Measurements from ENCODE around the gene TAS2R40.

Gene TAS2R40

DNA sequence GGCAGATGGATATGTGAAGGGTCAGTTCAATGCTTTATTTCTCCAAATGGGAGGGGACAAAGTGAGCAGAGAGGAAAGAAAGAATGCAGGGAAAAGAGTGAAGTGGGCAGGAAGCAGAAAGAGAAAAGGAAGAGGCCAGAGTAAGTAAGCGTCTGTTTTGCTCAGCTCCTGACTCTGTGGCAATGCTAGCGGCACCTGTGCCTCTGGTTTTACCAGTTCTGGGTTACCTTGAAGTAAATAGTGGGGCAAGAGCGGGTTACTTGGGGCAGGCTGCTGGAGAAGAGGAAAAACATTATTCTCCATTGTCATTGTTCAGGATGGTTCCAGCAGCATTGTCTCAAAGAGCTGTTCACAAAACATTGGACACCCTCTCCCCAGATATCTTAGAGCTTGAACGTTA lies 1.9 kb downstream of the TAS2R40 start:
- DNase-seq (ENCODE audit: low read depth), result no peak

DNA sequence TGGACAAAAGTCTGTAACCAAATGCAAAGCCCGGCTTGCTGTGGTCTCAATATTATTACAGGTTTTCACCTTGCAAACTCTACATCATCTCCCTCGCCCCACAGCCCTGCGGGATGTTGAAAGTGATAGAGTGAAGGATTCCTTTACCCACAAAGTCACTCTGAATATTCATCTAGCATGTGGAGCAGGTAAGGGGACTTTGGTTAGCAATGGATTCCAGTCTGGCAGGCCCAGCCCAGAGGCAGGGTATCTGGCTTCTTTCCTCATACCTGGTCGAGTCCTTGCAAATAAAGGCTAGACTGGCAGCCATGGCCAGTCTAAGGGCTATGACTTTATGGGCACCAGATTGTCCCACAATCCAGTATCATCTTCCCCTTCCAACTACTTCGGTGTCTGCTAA lies 3.2 kb downstream of the TAS2R40 start:
- no peak for DNase-seq (ENCODE audit: low read depth)

DNA sequence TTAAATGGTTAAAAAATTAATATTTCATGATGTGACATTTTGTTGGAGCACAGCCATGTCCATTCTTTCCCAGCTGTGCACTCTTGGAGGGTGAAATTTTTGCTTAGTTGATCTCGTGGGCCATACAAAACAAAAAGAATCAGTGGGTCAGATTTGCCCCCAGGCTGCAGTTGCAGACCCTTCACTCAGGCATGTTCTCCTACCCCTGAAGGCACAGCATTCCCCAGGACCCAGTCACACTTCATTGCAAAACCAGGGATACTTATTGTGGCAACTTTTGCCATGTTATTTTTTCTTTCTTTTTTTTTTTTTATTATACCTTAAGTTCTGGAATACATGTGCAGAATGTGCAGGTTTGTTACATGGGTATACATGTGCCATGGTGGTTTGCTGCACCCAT lies 6.0 kb downstream of the TAS2R40 start:
- no peak for DNase-seq (ENCODE audit: low read depth)

DNA sequence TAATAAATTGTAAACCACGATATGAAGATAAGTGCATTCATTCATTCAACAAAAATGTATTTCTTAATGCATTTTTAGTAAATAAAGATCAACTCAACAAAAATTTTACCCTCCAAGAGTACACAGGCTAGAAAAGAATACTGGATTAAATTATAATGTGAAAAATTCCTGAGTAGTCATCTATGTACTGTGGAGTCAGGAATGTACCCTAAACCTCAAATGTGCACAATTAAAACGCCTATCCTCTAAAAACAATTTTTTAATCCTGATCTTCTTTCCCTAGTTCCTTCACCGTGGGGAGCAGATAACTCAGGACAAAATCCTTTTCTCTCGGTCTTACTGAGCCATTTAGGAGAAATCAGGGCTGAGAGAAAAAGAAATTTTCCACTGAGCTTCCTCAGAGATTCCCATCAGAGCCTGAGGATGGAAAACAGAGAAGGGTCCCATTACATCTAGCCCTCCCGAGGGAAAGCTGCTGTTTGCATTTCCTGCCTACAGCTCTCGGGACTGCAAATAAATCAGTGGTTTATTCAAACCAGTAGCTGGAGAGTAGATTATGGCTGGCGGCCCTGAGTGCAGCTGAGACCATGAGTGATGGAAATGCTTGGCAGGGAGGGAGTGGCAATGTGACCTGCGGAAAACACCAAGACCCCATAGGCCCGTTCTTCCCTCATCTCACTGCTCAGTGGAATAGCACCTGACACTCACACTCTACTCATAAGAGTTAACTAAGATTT lies 7.4 kb downstream of the TAS2R40 start:
- no peak for DNase-seq (ENCODE audit: low read depth)

DNA sequence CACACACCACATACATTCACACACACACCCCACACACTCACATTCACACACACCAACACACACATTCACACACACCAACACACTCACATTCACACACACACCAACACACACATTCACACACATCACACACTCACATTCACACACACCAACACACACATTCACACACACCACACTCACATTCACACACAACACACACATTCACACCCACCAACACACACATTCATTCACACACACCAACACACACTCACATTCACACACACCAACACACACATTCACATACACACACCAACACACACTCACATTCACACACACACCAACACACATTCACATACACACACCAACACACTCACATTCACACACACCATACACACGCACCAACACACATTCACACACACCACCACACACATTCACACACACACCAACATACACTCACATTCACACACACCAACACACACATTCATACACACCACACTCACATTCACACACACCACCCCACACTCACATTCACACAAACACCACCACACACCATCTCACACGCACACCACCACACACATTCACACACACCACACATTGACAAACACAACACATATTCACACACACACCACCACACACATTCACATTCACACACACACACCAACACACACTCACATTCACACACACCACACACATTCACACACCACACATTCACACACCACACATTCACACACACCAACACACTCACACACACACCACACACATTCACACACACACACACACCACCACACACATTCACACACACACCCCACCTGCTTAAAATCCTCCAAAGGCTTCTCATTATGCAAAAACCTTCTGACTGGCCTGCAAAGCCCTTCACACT lies 9.0 kb downstream of the TAS2R40 start:
- DNase-seq (ENCODE audit: low read depth), result no peak

DNA sequence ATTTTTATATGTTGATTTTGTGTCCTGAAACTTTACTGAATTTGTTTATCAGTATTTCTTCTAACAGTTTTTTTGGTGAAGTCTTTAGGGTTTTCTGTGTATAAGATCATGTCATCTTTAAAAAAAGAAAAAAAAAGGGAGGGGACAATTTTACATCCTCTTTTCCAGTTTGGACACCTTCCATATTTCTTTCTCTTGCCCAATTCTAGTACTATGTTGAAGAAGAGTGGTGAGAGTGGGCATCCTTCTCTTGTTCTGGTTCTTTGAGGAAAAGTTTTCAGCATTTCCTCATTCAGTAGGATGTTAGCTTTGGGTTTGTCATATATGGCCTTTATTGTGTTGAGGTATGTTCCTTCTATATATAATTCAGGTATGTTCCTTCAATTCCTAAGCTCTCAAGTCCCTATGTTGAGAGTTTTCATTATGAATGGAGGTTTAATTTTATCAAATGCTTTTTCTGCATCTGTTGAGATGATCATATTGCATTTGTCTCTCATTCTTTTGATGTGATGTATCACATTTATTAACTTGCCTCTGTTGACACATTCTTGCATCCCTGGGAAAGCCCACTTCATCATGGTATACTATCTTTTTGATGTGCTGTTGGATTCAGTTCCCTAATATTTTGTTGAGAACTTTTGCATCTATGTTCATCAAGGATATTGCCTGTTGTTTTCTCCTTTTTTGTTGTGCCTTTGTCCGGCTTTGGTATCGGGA lies 12.1 kb downstream of the TAS2R40 start:
- no peak for DNase-seq (ENCODE audit: low read depth)

DNA sequence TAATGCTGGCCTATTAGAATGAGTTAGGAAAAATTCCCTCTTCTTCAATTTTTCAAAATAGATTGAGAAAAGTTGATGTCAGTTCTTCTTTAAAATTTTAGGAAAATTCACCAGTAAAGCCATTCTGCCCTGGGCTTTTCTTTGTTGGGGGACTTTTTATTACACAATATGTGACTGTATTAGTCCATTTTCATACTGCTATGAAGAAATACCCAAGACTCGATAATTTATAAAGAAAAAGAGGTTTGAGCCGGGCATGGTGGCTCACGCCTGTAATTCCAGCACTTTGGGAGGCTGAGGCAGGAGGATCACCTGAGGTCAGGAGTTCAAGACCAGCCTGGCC lies 12.7 kb downstream of the TAS2R40 start:
- no peak for DNase-seq (ENCODE audit: low read depth)

DNA sequence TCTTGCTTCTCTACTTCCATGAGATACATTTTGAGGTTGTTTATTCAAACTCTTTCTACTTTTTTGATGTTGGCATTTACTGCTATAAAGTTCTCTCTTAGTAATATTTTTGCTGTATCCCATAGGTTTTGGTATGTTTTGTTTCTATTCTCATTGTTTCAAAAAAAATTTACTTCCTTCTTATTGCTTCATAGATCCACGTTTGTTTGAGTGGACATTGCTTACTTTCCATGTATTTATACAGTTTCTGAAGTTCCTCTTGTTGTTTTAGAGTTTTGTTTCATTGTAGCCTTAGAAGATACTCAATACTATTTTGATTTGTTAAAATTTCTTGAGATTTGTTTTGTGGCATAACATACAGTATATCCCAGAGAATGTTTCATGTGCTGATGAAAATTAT lies 13.7 kb downstream of the TAS2R40 start:
- no peak for DNase-seq (ENCODE audit: low read depth)

DNA sequence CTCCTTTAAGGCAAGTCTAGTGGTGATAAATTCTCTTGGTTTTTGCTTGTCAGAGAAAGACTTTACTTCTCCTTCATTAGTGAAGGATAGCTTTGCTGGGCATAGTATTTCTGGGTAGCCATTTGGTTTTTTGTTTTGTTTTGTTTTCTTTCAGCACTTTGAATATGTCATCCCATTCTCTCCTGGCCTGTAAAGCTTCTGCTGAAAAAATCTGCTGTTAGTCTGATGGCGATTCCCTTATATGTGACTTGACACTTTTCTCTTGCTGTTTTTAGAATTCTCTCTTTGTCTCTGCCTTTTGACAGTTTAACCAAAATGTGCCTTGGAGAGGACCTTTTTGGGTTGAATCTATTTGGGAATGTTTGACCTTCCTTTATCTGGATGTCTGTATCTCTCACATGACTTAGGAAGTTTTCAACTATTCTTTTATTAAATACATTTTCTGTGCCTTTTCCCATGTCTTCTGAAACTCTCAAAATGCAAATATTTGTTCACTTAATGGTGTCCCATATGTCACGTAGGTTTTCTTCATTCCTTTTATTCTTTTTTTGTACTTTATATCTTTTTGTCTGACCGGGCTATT lies 14.7 kb downstream of the TAS2R40 start:
- DNase-seq (ENCODE audit: low read depth), result no peak

DNA sequence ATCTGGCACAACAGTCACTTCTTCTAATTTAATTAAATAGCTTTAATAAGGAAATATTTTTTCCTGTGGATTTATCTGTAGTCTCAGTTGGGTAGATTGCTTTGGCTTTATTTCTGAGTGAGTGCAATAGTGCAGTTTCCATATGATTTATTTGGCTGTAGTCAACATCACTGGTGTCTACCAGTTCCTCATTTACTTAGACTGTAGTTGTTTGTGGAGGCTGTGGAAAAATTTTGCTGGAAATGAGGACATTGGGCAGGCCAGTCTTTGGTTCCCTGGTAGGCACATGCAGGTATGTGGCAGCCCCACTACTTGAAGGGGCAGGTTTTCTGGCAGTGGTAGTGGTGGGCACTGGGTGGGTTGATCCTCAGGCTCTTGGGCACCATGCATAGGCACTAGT lies 15.5 kb downstream of the TAS2R40 start:
- DNase-seq (ENCODE audit: low read depth), result no peak

DNA sequence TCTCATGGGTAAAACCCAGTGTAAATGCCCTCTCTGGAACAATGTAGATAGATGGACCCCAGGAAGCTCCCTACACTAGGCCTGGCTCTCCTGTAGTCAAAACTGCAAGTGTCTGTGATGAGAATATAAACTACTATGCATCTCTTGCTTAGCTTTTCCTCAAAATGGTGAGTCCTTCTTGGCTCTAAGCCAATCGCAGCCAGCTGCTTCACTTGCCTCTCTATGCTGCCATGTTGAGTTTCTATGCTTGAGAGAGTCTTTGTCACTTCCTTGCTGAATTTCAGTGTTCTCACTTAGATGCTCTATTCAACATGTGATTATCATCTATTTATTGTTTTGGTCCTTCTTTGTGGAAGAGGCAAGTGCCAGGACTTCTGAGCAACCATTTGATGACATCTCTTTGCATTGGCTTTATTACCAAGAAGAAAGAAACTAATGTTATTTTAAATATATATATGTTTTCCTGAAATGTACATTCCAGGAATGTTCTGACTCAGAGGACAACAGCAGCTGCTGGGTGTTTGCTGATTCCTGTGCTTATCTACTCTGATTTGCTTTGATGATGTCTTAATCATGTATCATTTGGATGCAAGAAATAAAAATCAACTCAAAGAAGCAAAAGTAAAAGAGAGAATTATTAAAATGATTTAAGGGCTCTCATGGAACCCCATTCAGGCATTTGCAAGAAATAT lies 16.6 kb downstream of the TAS2R40 start:
- DNase-seq (ENCODE audit: low read depth), result no peak

DNA sequence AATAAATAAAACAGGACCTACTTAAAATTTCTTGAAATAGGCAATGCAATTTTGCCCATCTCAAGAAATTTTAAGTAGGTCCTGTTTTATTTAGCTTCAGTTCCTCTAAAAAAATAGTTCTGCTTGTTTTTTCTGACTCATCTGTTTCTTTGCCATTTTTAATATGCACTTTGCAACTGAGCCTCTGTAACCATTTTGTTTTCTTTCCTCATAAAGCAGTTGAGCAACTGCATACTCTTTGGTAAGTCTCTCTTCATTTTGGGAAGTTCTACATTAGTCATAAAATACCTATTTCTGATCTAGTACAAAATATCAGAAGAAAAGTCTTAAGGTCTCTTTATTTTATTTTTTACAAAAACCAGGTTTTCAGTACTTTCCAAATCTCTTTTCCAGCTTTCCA lies 18.0 kb downstream of the TAS2R40 start:
- no peak for DNase-seq (ENCODE audit: low read depth)

DNA sequence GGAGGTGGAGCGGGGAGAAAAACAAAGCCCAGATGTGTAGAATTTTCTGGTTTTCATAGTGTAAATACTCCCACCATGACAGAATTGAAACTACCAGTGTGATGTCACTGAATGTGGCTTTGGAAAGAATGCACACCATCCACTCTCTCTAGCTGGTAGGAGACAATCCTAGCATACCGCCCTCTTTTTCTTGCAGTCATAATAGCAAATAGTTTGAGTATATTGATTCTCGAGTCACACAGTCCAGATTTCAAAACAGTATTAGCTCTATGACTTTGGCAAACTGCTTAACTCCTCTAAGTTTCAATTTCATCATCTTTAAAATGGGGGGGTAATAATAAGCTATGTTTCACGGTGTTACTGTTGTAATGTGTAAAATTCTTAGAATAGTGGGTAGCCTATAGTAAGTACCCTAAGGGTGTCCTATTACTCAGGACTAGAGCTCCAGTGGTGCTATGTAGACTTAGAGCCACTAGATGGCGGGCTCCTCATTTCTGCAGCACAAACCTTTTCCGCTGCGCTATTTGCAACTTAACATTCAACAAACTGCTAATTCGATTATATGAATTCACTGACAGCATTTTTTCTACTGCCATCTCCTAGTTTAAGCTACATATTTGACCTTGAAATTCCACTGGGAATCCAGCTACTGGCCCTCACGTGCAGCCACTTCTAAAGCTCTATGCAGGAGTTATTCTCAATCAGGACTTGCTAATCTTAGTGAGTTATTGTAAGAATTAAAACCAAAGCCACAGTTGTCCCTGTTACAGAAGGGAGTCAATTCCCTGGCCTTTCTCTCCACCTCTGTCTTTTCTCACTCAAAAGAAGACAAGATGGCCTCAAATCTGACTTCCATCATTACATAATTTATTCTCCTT lies 18.7 kb downstream of the TAS2R40 start:
- peak; percentile 26 for DNase-seq (ENCODE audit: low read depth)

DNA sequence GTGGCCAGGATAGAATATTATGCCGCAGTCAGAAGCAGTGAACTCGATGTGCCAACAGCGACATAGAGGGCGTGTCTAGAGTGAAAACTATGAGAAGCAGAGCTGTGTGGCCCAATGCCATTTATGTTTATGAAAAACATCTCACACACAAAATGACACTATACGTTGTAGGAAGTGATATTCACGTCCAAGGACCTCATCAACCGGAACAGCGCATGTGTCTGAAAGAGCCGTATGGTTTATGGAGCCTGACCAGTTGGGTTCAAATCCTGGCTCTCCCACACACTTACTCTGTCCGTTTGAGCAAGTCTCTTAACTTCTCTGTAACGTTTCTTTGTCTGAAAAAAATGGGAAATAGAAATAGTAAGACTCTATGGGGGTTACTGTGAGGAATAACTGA lies 20.5 kb downstream of the TAS2R40 start:
- DNase-seq (ENCODE audit: low read depth), result no peak

DNA sequence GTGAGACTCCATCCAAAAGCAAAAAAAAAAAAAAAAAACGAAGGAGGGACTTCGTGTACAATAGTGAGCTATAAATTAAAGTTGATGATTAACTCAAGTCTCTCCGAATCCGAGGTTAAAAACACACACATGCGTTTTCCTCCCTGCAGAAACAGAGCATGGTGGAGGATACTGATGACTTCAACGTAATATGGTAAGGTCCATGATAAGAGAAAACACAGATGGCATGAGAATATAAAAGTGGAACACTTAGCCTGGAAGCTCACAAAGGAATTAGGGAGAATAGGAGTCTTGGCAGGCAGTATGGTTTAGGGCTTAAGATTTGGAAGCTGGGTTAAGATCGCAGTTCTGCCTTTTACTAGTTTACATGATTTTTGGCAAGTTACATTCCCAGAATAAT lies 21.3 kb downstream of the TAS2R40 start:
- no peak for DNase-seq (ENCODE audit: low read depth)

DNA sequence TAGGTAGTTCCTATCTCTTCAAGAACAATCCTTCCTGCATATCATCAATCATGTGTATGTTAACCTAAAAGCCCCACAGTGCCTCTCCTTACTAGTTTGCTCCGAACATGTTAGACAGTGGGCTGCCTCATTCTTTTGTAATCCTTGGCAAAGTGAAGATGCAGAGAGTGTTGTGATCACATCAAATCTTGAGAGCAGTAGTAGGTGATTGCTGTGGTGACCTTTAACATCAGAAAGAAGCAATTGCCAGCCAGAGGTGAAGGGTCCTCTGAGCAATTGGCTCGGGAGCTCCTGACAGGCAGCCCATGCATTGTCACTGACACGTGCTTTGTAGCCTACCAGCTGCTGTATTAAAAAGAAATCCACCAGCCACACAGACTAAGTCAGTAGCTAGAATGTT lies 21.8 kb downstream of the TAS2R40 start:
- no peak for DNase-seq (ENCODE audit: low read depth)

DNA sequence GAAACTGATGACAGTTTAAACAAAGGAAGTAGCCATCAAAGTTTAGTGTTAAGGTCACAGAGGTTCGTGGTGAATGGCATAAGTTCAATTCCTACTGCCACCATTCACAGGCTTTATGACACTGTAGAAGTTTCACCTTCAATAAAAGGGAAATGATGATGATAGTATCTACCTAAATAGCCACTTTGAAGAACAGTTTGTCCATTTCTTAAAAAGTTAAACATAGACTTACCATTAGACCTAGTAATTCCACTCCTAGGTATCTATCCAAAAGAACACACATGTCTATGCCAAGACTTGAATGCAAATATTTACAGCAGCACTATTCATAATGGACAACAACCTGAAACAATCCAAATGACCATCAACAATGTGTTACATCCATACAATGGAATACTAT lies 22.5 kb downstream of the TAS2R40 start:
- DNase-seq (ENCODE audit: low read depth), result no peak

DNA sequence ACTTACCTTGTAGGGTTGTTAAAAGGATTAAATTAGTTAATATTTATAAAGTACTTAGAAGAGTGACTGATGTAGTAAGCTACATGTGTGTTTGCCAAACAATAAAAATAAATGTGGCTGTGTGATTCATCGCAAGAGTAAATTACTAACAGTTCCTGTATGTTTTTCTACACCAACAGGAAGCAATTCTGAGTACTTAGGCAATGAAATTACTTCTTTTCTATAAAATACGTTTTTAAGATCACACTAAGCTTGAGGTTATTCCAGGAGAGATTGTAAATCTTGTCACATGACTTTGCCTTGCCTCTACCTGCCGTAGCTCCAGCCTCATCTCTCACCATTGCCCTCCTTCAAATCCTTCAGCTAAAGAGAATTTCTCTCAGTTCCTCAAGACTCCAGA lies 23.3 kb downstream of the TAS2R40 start:
- no peak for DNase-seq (ENCODE audit: low read depth)

DNA sequence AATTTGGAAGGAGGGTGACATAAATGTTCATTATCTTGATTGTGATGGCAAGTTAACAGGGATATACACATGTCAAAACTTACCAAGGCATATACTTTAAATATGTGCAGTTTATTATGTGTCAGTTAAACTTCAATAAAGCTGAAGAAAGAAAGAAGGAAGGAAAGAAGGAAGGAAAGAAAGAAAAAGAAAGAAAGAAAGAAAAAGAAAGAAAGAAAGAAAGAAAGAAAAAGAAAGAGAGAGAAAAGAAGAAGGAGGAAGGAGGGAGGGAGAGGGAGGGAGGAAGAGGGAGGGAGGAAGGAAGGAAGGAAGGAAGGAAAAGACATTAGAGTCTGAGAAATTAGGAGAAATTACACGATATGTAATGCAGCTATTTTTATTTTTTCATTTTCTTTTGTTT lies 25.5 kb downstream of the TAS2R40 start:
- DNase-seq (ENCODE audit: low read depth), result no peak

DNA sequence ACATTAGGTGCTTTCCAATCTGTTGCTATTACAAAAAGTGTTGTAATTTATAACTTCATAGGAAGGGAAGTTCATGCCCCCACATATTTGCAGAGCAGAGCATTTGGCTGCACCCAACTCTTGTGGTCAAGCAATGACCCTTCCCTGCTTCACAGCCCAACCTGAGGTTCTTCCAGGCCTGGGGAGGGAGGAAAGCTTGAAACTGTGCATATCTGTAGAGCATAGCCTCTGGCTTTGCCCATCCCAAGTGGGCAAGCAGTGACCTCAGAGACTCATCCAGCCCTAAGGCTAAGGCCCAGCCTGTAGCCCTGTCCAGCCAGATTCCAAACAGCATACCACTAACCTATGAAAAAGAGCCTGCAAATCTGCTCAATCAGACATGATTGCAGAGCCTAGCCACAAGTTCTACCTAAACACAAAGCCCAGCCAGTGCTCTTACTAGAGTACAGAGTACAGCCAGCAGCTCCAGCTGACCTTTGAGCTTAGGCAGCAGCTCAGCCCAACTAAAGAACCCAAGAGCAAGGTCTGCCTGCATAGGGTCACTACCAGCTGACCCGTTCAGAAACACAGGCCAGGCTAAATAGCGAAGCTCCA lies 27.0 kb downstream of the TAS2R40 start:
- no peak for DNase-seq (ENCODE audit: low read depth)

DNA sequence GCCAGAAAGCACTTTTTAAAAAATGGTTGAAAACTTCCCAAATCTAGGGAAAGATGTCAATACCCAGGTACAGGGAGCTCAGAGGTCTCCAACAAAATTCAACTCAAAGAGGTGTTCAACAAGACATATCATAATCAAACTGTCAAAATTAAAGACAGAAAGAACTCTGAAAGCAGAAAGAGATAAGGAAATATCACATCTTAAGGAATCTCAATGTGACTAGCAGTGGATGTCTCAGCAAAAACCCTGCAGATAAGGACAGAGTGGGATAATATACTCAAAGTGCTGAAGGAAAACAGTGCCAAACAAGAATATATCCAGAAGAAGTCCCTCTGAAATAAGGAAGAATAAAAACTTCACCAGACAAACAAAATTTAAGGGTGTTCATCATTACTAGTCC lies 28.4 kb downstream of the TAS2R40 start:
- no peak for DNase-seq (ENCODE audit: low read depth)

Measured in stimulated activated CD8-positive, alpha-beta memory T cell treated with anti-CD3 and anti-CD28 coated beads, Interleukin-4, amount 100 ng/mL, for 24 hours (primary cell).